Glutamatergic neuron (in vitro differentiated cells): ENCODE data around the gene UBR3. TPM values are rescaled to one million over a fixed set of nuclear protein-coding genes. Genes with fewer than 3 reads are reported as not detected.

ENCODE experiments used
- DNase-seq: peaks from one replicate; pipeline ENCODE4 v3.0.0; 2022
- H3K27ac Mint-ChIP-seq: one replicate; pipeline ENCODE4 v1.8.0; 2020; ENCODE audit warnings: mild to moderate bottlenecking, mixed read lengths, inconsistent platforms; ENCODE audit not compliant: unreplicated experiment
- H3K27me3 Mint-ChIP-seq: one replicate; pipeline ENCODE4 v1.8.0; 2020; ENCODE audit warnings: mild to moderate bottlenecking, moderate library complexity, mixed read lengths, inconsistent platforms; ENCODE audit not compliant: unreplicated experiment
- H3K36me3 Mint-ChIP-seq: one replicate; pipeline ENCODE4 v1.8.0; 2020; ENCODE audit warnings: mild to moderate bottlenecking, mixed read lengths, inconsistent platforms; ENCODE audit not compliant: unreplicated experiment
- H3K4me1 Mint-ChIP-seq: one replicate; pipeline ENCODE4 v1.8.0; 2020; ENCODE audit warnings: mild to moderate bottlenecking, low read depth, mixed read lengths, inconsistent platforms; ENCODE audit not compliant: unreplicated experiment
- H3K4me3 Mint-ChIP-seq: one replicate; pipeline ENCODE4 v1.8.0; 2020; ENCODE audit warnings: mild to moderate bottlenecking, mixed read lengths, inconsistent platforms; ENCODE audit not compliant: unreplicated experiment
- H3K9me3 Mint-ChIP-seq: one replicate; pipeline ENCODE4 v1.8.0; 2020; ENCODE audit warnings: mild to moderate bottlenecking, moderate library complexity, mixed read lengths, inconsistent platforms; ENCODE audit not compliant: unreplicated experiment
- CTCF ChIP-seq: fragments of 200-600 bp; sonication (generic); IDR thresholded peaks from one replicate; pipeline ENCODE4 v1.5.0; 2021; ENCODE audit not compliant: partially characterized antibody, unreplicated experiment
- total RNA-seq: library from RNA; stranded (reverse); fragmentation: NEBNext Ultra II Directional; extraction: Animal tissue kit (Norgen Biotek cat#: 25700); gene quantifications from one replicate; pipeline ENCODE4 v1.2.1, GENCODE V29; 2021; ENCODE audit not compliant: unreplicated experiment

Gene UBR3
- total RNA-seq, 1 donor from 2014 or later, result 59.8 TPM

GRCh38 chr2:169790581-169790980 is 36.7 kb upstream of the UBR3 start:
- no peak for TF ChIP-seq CTCF
- no peaks in the 10 kb centered on the region for H3K36me3 Mint-ChIP-seq

GRCh38 chr2:169795181-169795580 is 32.1 kb upstream of the UBR3 start:
- Mint-ChIP-seq H3K27me3 (peaks cover 3% of the 10 kb centered on the region), H3K4me3 (no peak overlapping the region), H3K4me1 (peaks cover 3% of the 10 kb centered on the region), H3K27ac (no peak overlapping the region), H3K9me3 (no peaks in the 10 kb centered on the region), H3K36me3 (no peaks in the 10 kb centered on the region)
- no peak for TF ChIP-seq CTCF
- no peak for DNase-seq

More at GRCh38 chr2:169790581-169790980, 36.7 kb upstream of the UBR3 start:
- H3K27ac Mint-ChIP-seq, result no peak overlapping the region
- no peak for DNase-seq
- peaks cover 4% of the 10 kb centered on the region for H3K27me3 Mint-ChIP-seq
- no peak overlapping the region for H3K4me3 Mint-ChIP-seq
- no peaks in the 10 kb centered on the region for H3K9me3 Mint-ChIP-seq
- peaks cover 1% of the 10 kb centered on the region for H3K4me1 Mint-ChIP-seq

- H3K27me3 Mint-ChIP-seq, result peaks cover 3% of the 10 kb centered on the region
- DNase-seq, result no peak
- H3K27ac Mint-ChIP-seq, result no peak overlapping the region
- no peak overlapping the region for H3K4me3 Mint-ChIP-seq
- H3K36me3 Mint-ChIP-seq, result no peaks in the 10 kb centered on the region
- no peaks in the 10 kb centered on the region for H3K9me3 Mint-ChIP-seq
- no peak for TF ChIP-seq CTCF
- H3K4me1 Mint-ChIP-seq, result peaks cover 3% of the 10 kb centered on the region
Measured at GRCh38 chr2:169796441-169796840, 30.8 kb upstream of the UBR3 start.

- Mint-ChIP-seq H3K9me3 (no peaks in the 10 kb centered on the region), H3K27ac (no peak overlapping the region), H3K4me1 (peaks cover 3% of the 10 kb centered on the region), H3K4me3 (no peak overlapping the region), H3K36me3 (no peaks in the 10 kb centered on the region), H3K27me3 (peaks cover 3% of the 10 kb centered on the region)
- TF ChIP-seq CTCF, result no peak
- no peak for DNase-seq
Measured at GRCh38 chr2:169797601-169798000, 29.7 kb upstream of the UBR3 start.

GRCh38 chr2:169798397-169798717 is 28.9 kb upstream of the UBR3 start:
- TF ChIP-seq CTCF, result no peak
- H3K36me3 Mint-ChIP-seq, result no peaks in the 10 kb centered on the region
- H3K27ac Mint-ChIP-seq, result peak overlapping the region; percentile 55
- peak overlapping the region; percentile 89 for H3K4me3 Mint-ChIP-seq
- peaks cover 3% of the 10 kb centered on the region for H3K4me1 Mint-ChIP-seq
- peaks cover 3% of the 10 kb centered on the region for H3K27me3 Mint-ChIP-seq
- H3K9me3 Mint-ChIP-seq, result no peaks in the 10 kb centered on the region
- no peak for DNase-seq
